ENCODE results near the gene LGALS13. TPM values are rescaled to one million over a fixed set of nuclear protein-coding genes. Genes with fewer than 3 reads are reported as not detected.
"Not testable (repeated sequence)": the region's sequence is repeated elsewhere in the genome, so short reads cannot be mapped to it uniquely, and the experiment has no call there.

The LGALS13 gene
- total RNA-seq, 1 experiment from 2014 or later, result not detected

- H3K36me3 ChIP-seq (ENCODE audit: low read depth); H3K4me2 ChIP-seq; H3K79me2 ChIP-seq (ENCODE audit: low read depth); H3K27ac ChIP-seq; POLR2A ChIA-PET (ENCODE audit: unreplicated experiment); CTCF ChIA-PET; H3K4me1 ChIP-seq (replicated peaks; ENCODE audit: insufficient read depth); DNase-seq; H3K4me3 ChIP-seq; BruUV-seq (replicated peaks); H3F3A ChIP-seq (ENCODE audit: insufficient read depth, low read depth); H3K9me3 ChIP-seq (ENCODE audit: insufficient read depth, low read depth); H3K9me2 ChIP-seq (ENCODE audit: insufficient read depth); H4K20me1 ChIP-seq (ENCODE audit: insufficient read depth); H2AFZ ChIP-seq: not testable (repeated sequence)
- H3K27me3 ChIP-seq (ENCODE audit: insufficient read depth, low read depth), result peaks cover 52% of the 10 kb centered on the region
- intact Hi-C loops (cut with micrococcal nuclease; ENCODE audit: unreplicated experiment), result loop anchor here (1.0 kb wide), 1 partner anchor 76 kb away; no protein-coding TSS in a partner anchor
- TF ChIP-seq CTCF (conservative IDR thresholded peaks at IDR 0.05), result peak; percentile 43; the same call in 1 of the 2 replicates
Measured at GRCh38 chr19:39627631-39628030, 25.3 kb downstream of the LGALS13 start.

- no peaks in the 10 kb centered on the region for H3K4me1 ChIP-seq (replicated peaks; ENCODE audit: insufficient read depth)
- intact Hi-C loops (cut with micrococcal nuclease; ENCODE audit: unreplicated experiment), result no loop called here
- no TSS peak for BruUV-seq (replicated peaks)
- H4K20me1 ChIP-seq (ENCODE audit: insufficient read depth), result no peaks in the 10 kb centered on the region
- H3K4me2 ChIP-seq, result no peak overlapping the region
- no peaks in the 10 kb centered on the region for H3K79me2 ChIP-seq (ENCODE audit: low read depth)
- H3K27me3 ChIP-seq (ENCODE audit: insufficient read depth, low read depth), result peaks cover 31% of the 10 kb centered on the region
- no peak for DNase-seq
- no peaks in the 10 kb centered on the region for H3K9me3 ChIP-seq (ENCODE audit: insufficient read depth, low read depth)
- ChIA-PET POLR2A (ENCODE audit: unreplicated experiment) (no interaction called here), CTCF (no interaction called here)
- no peaks in the 10 kb centered on the region for H3K9me2 ChIP-seq (ENCODE audit: insufficient read depth)
- no peaks in the 10 kb centered on the region for H3K36me3 ChIP-seq (ENCODE audit: low read depth)
- H3F3A ChIP-seq (ENCODE audit: insufficient read depth, low read depth), result no peaks in the 10 kb centered on the region
- H3K27ac ChIP-seq, result no peak overlapping the region
- TF ChIP-seq CTCF (conservative IDR thresholded peaks at IDR 0.05) (no peak), EZH2 (IDR thresholded peaks at IDR 0.05; ENCODE audit: low read depth) (no peak)
- H3K4me3 ChIP-seq, result no peak overlapping the region
- H2AFZ ChIP-seq, result no peak overlapping the region
Measured at GRCh38 chr19:39631178-39631577, 28.9 kb downstream of the LGALS13 start.

GRCh38 chr19:39631626-39632025, 29.3 kb downstream of the LGALS13 start:
- no TSS peak for BruUV-seq (replicated peaks)
- ChIA-PET POLR2A (ENCODE audit: unreplicated experiment) (no interaction called here), CTCF (no interaction called here)
- Histone ChIP-seq H3F3A (ENCODE audit: insufficient read depth, low read depth) (no peaks in the 10 kb centered on the region), H3K79me2 (ENCODE audit: low read depth) (no peaks in the 10 kb centered on the region), H3K9me3 (ENCODE audit: insufficient read depth, low read depth) (no peaks in the 10 kb centered on the region), H2AFZ (no peak overlapping the region), H3K4me1 (replicated peaks; ENCODE audit: insufficient read depth) (no peaks in the 10 kb centered on the region), H3K9me2 (ENCODE audit: insufficient read depth) (no peaks in the 10 kb centered on the region), H4K20me1 (ENCODE audit: insufficient read depth) (no peaks in the 10 kb centered on the region), H3K4me2 (no peak overlapping the region), H3K36me3 (ENCODE audit: low read depth) (no peaks in the 10 kb centered on the region), H3K27ac (no peak overlapping the region), H3K27me3 (ENCODE audit: insufficient read depth, low read depth) (peaks cover 31% of the 10 kb centered on the region), H3K4me3 (no peak overlapping the region)
- no peak for DNase-seq
- no peak for TF ChIP-seq EZH2 (IDR thresholded peaks at IDR 0.05; ENCODE audit: low read depth)
- TF ChIP-seq CTCF (conservative IDR thresholded peaks at IDR 0.05), result no peak
- intact Hi-C loops (cut with micrococcal nuclease; ENCODE audit: unreplicated experiment), result no loop called here
